GM18907 (cell line): ENCODE measurements around the gene LRP1B.

Source experiments
- ATAC-seq: cut with Tn5 transposase; IDR thresholded peaks from one replicate; pipeline ENCODE4 v1.9.1; 2021; ENCODE audit warnings: mild to moderate bottlenecking, moderate library complexity; ENCODE audit not compliant: unreplicated experiment

The LRP1B gene

GRCh38 chr2:142042536-142043199, 88.1 kb downstream of the LRP1B start:
- ATAC-seq: no peak

GRCh38 chr2:142041996-142042395, 88.8 kb downstream of the LRP1B start:
- no peak for ATAC-seq

- ATAC-seq: no peak
Observed at GRCh38 chr2:142041105-142041504, 89.7 kb downstream of the LRP1B start.

GRCh38 chr2:142040556-142040955, 90.3 kb downstream of the LRP1B start:
- ATAC-seq: no peak

GRCh38 chr2:142038826-142039225, 92.0 kb downstream of the LRP1B start:
- no peak for ATAC-seq

GRCh38 chr2:142037744-142038143, 93.1 kb downstream of the LRP1B start:
- ATAC-seq: no peak

GRCh38 chr2:142037066-142037465, 93.8 kb downstream of the LRP1B start:
- ATAC-seq: no peak

- no peak for ATAC-seq
Observed at GRCh38 chr2:142033393-142033792, 97.4 kb downstream of the LRP1B start.

GRCh38 chr2:142031656-142032055, 99.2 kb downstream of the LRP1B start:
- ATAC-seq: no peak

- ATAC-seq: no peak
Observed at GRCh38 chr2:142030735-142031134, 100.1 kb downstream of the LRP1B start.

GRCh38 chr2:142029974-142030373, 100.8 kb downstream of the LRP1B start:
- no peak for ATAC-seq

- no peak for ATAC-seq
Observed at GRCh38 chr2:142025394-142025793, 105.4 kb downstream of the LRP1B start.

GRCh38 chr2:142020368-142020767, 110.4 kb downstream of the LRP1B start:
- ATAC-seq: no peak

- ATAC-seq: no peak
Observed at GRCh38 chr2:142014536-142014935, 116.3 kb downstream of the LRP1B start.

- no peak for ATAC-seq
Observed at GRCh38 chr2:142012797-142013196, 118.0 kb downstream of the LRP1B start.

GRCh38 chr2:142010477-142011270, 120.1 kb downstream of the LRP1B start:
- no peak for ATAC-seq

GRCh38 chr2:142008135-142008744, 122.6 kb downstream of the LRP1B start:
- no peak for ATAC-seq

- ATAC-seq: no peak
Observed at GRCh38 chr2:141994066-141994465, 136.8 kb downstream of the LRP1B start.

- ATAC-seq: no peak
Observed at GRCh38 chr2:141992695-141993094, 138.1 kb downstream of the LRP1B start.

GRCh38 chr2:141968433-141968832, 162.4 kb downstream of the LRP1B start:
- ATAC-seq: no peak

GRCh38 chr2:141967980-141968379, 162.8 kb downstream of the LRP1B start:
- no peak for ATAC-seq

GRCh38 chr2:141967503-141967902, 163.3 kb downstream of the LRP1B start:
- ATAC-seq: no peak
